MCF 10A (cell line): ENCODE measurements around the gene CCDC61. TPM values are rescaled to one million over a fixed set of nuclear protein-coding genes. Genes with fewer than 3 reads are reported as not detected.
A peak's percentile ranks its signal among the peaks of the same experiment; 100 is the strongest.

ENCODE experiments used
- BruUV-seq: library from RNA; stranded (reverse); fragments of 400-500 nt; replicated peaks from 2 replicates; lab custom pipeline; 2021; lab: Mats Ljungman, UMichigan
- CTCF ChIA-PET: fragments of 300-600 bp; sonication (Branson Sonifier 250); formaldehyde crosslinking; extraction: SDS; loops from one replicate; lab custom pipeline; 2021; ENCODE audit warnings: antibody characterized with exemption, inconsistent platforms; lab: Yijun Ruan, JAX
- POLR2A ChIA-PET: fragments of 300-600, 350-650 bp; sonication (Branson Sonifier 250); formaldehyde crosslinking; extraction: SDS; loops from one replicate; lab custom pipeline; 2020; ENCODE audit warnings: antibody characterized with exemption, inconsistent platforms; lab: Yijun Ruan, JAX
- DNase-seq: peaks from one replicate; pipeline ENCODE4 v3.0.0-alpha.2; 2018; ENCODE audit not compliant: unreplicated experiment
- H3K27ac Mint-ChIP-seq: one replicate; pipeline ENCODE4 v1.8.0; 2022; ENCODE audit warnings: mild to moderate bottlenecking, low read depth, mixed read lengths; ENCODE audit not compliant: unreplicated experiment
- H3K27me3 Mint-ChIP-seq: one replicate; pipeline ENCODE4 v1.8.0; 2022; ENCODE audit warnings: mixed read lengths; ENCODE audit not compliant: insufficient read depth, unreplicated experiment
- H3K36me3 Mint-ChIP-seq: one replicate; pipeline ENCODE4 v1.8.0; 2022; ENCODE audit warnings: mild to moderate bottlenecking, moderate library complexity, mixed read lengths; ENCODE audit not compliant: insufficient read depth, unreplicated experiment
- H3K4me1 Mint-ChIP-seq: one replicate; pipeline ENCODE4 v1.8.0; 2022; ENCODE audit warnings: mixed read lengths; ENCODE audit not compliant: insufficient read depth, unreplicated experiment
- H3K4me3 Mint-ChIP-seq: one replicate; pipeline ENCODE4 v1.8.0; 2022; ENCODE audit warnings: mild to moderate bottlenecking, moderate library complexity, mixed read lengths; ENCODE audit not compliant: unreplicated experiment
- H3K9me3 Mint-ChIP-seq: one replicate; pipeline ENCODE4 v1.8.0; 2022; ENCODE audit warnings: mixed read lengths; ENCODE audit not compliant: unreplicated experiment
- CTCF ChIP-seq: fragments of 200-600 bp; IDR thresholded peaks from one replicate; pipeline ENCODE4 v1.8.0; 2022; ENCODE audit warnings: antibody characterized with exemption, mild to moderate bottlenecking; ENCODE audit not compliant: unreplicated experiment
- intact Hi-C: fragments of 100-400 bp; cut with micrococcal nuclease; formaldehyde crosslinking; loops from 2 replicates; pipeline ENCODE4 v1.14.1; 2022
- total RNA-seq: library from RNA; stranded (reverse); gene quantifications from 2 replicates; pipeline ENCODE4 v1.2.3, GENCODE V29; 2022

The CCDC61 gene
- total RNA-seq, 1 experiment from 2014 or later: 18.9 TPM

GRCh38 chr19:45973553-45974338 lies 21.5 kb upstream of the CCDC61 start, which contains the start of gene NOVA2:
TSS of gene NOVA2 (minus strand) at chr19:45973865. CDS start at chr19:45973351, 514 bp downstream.
- intact Hi-C loops: no loop called here
- BruUV-seq: no TSS peak
- H3K4me3 Mint-ChIP-seq: no peak within 1 kb of the TSS
- TF ChIP-seq CTCF: no peak
- ChIA-PET POLR2A (no interaction called here), CTCF (interaction anchor here (0.7 kb wide), 1 partner anchor 43 kb away, joined by 3 read pairs; no protein-coding TSS in a partner anchor)
- H3K4me1 Mint-ChIP-seq: peaks cover 11% of the 10 kb centered on the region
- H3K27ac Mint-ChIP-seq: no peak within 1 kb of the TSS
- no peaks in the 10 kb centered on the region for H3K36me3 Mint-ChIP-seq
- peaks cover 41% of the 10 kb centered on the region for H3K27me3 Mint-ChIP-seq
- peak; percentile 28 for DNase-seq
- H3K9me3 Mint-ChIP-seq: no peaks in the 10 kb centered on the region

DNA sequence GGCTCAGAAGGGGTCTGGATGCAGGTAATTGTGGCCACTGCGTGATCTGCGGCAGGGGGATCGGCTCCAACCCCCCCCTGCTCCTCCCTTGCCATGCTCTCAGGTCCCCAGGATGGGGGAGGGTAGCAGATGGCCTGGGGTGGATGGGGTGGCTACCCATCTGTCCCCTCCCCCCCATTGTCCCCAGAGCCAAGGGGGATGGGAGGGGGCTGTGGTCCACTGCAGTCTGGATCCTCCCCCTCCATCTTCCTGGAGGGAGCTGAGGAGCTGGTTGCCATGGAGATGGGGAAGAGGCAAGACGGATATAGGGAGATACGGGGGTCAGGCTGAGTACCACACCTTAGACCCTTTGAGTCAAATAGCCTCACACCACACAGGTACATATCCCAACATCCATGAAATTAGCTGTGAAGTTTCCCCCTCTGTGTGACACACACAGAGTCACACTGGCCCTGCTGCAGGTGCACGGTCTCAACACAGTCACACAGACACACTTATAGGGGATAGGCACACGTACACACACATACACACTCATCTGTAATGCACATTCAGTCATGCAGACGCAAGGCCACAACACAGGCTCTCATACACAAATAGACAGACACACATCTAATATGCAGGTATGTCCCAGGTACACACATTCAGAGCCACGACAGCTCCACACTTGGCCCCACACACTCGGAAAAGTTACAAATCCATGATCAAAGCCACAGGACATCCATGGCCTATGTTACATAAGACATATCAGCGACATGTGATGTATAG lies 19.8 kb upstream of the CCDC61 start:
- H3K36me3 Mint-ChIP-seq: no peaks in the 10 kb centered on the region
- no peak for TF ChIP-seq CTCF
- intact Hi-C loops: no loop called here
- DNase-seq: no peak
- H3K9me3 Mint-ChIP-seq: no peaks in the 10 kb centered on the region
- BruUV-seq: no TSS peak
- H3K27ac Mint-ChIP-seq: no peak overlapping the region
- peaks cover 25% of the 10 kb centered on the region for H3K27me3 Mint-ChIP-seq
- H3K4me3 Mint-ChIP-seq: no peak overlapping the region
- peaks cover 11% of the 10 kb centered on the region for H3K4me1 Mint-ChIP-seq
- POLR2A ChIA-PET: no interaction called here
- CTCF ChIA-PET: no interaction called here

DNA sequence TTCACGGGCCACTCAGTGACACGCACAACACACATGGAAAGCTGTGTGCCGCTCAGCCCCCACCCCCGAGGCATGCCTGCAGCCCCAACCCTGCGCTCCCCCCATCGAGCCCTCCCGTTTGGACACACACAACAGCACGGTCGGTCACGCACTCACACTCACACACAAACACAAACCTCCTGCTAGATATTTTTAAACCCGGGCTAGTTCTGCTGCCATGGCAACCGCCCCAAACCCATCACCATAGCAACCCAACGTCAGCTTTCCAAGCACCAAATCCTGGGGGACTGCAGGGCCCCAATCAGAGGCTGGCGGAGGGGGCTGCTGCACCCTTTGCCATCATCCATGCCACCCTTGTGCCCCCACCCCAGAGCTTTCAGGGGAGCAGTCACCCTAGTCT lies 19.1 kb upstream of the CCDC61 start:
- no peak for TF ChIP-seq CTCF
- Mint-ChIP-seq H3K27me3 (peaks cover 20% of the 10 kb centered on the region), H3K4me3 (no peak overlapping the region), H3K4me1 (peaks cover 11% of the 10 kb centered on the region), H3K9me3 (no peaks in the 10 kb centered on the region), H3K36me3 (no peaks in the 10 kb centered on the region), H3K27ac (no peak overlapping the region)
- no TSS peak for BruUV-seq
- CTCF ChIA-PET: interaction anchor here (0.7 kb wide), 1 partner anchor 17 kb away, joined by 3 read pairs; no protein-coding TSS in a partner anchor
- intact Hi-C loops: no loop called here
- no peak for DNase-seq
- POLR2A ChIA-PET: no interaction called here

DNA sequence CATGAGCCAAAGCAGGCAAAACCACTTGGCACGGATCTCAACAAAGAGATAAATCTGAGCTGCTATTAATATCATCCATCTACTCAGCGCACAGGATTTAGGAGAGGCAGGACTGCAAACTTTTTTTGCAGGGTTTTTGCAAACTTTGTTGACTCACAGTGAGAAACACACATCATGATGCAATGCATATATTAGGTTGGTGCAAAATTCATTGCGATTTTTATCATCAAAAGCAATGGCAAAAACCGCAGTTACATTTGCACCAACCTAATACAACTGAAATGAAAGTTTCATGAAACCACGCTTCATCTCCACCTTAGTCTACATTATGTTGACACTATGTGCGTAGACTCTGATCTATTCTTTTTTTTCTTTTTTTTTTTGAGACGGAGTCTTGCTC lies 17.1 kb upstream of the CCDC61 start:
- BruUV-seq: no TSS peak
- intact Hi-C loops: no loop called here
- ChIA-PET CTCF (no interaction called here), POLR2A (no interaction called here)
- no peaks in the 10 kb centered on the region for H3K9me3 Mint-ChIP-seq
- H3K4me3 Mint-ChIP-seq: no peak overlapping the region
- no peaks in the 10 kb centered on the region for H3K36me3 Mint-ChIP-seq
- no peak overlapping the region for H3K27ac Mint-ChIP-seq
- peak; percentile 8 for DNase-seq
- H3K4me1 Mint-ChIP-seq: peaks cover 6% of the 10 kb centered on the region
- peaks cover 6% of the 10 kb centered on the region for H3K27me3 Mint-ChIP-seq
- TF ChIP-seq CTCF: no peak
